HG02970 (cell line): ENCODE data around the gene PCDHGA8.
"Not testable (repeated sequence)": the region's sequence is repeated elsewhere in the genome, so short reads cannot be mapped to it uniquely, and the experiment has no call there.

Experiments
- ATAC-seq: cut with Tn5 transposase; IDR thresholded peaks from one replicate; pipeline ENCODE4 v1.9.1; 2021; ENCODE audit warnings: mild to moderate bottlenecking, moderate library complexity, moderate number of reproducible peaks; ENCODE audit not compliant: unreplicated experiment, low FRiP score

Gene PCDHGA8

DNA sequence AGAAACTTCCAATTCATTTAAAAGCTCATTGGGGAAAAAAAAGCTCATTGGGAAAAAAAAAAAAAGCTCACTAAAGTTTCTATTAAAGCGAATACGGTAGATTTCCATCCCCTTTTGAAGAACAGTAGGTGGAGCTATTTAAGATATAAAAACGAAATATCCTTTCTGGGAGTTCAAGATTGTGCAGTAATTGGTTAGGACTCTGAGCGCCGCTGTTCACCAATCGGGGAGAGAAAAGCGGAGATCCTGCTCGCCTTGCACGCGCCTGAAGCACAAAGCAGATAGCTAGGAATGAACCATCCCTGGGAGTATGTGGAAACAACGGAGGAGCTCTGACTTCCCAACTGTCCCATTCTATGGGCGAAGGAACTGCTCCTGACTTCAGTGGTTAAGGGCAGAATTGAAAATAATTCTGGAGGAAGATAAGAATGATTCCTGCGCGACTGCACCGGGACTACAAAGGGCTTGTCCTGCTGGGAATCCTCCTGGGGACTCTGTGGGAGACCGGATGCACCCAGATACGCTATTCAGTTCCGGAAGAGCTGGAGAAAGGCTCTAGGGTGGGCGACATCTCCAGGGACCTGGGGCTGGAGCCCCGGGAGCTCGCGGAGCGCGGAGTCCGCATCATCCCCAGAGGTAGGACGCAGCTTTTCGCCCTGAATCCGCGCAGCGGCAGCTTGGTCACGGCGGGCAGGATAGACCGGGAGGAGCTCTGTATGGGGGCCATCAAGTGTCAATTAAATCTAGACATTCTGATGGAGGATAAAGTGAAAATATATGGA, 38.1 kb downstream of the PCDHGA8 start, which contains the start of gene PCDHGA12:
TSS of gene PCDHGA12 (plus strand) at position 176 of the 782 bp plus-strand sequence. CDS start at position 429, 253 bp downstream.
- ATAC-seq = no peak

DNA sequence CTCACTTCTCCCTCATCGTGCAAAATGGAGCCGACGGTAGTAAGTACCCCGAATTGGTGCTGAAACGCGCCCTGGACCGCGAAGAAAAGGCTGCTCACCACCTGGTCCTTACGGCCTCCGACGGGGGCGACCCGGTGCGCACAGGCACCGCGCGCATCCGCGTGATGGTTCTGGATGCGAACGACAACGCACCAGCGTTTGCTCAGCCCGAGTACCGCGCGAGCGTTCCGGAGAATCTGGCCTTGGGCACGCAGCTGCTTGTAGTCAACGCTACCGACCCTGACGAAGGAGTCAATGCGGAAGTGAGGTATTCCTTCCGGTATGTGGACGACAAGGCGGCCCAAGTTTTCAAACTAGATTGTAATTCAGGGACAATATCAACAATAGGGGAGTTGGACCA, 38.9 kb downstream of the PCDHGA8 start:
- ATAC-seq = no peak

- ATAC-seq = not testable (repeated sequence)
Measured at GRCh38 chr5:141432308-141432707, 39.9 kb downstream of the PCDHGA8 start.

- ATAC-seq = not testable (repeated sequence)
Measured at GRCh38 chr5:141432726-141433125, 40.3 kb downstream of the PCDHGA8 start.

GRCh38 chr5:141434006-141434405, 41.6 kb downstream of the PCDHGA8 start:
- no peak for ATAC-seq

- ATAC-seq = no peak
Measured at GRCh38 chr5:141437221-141437620, 44.8 kb downstream of the PCDHGA8 start.

DNA sequence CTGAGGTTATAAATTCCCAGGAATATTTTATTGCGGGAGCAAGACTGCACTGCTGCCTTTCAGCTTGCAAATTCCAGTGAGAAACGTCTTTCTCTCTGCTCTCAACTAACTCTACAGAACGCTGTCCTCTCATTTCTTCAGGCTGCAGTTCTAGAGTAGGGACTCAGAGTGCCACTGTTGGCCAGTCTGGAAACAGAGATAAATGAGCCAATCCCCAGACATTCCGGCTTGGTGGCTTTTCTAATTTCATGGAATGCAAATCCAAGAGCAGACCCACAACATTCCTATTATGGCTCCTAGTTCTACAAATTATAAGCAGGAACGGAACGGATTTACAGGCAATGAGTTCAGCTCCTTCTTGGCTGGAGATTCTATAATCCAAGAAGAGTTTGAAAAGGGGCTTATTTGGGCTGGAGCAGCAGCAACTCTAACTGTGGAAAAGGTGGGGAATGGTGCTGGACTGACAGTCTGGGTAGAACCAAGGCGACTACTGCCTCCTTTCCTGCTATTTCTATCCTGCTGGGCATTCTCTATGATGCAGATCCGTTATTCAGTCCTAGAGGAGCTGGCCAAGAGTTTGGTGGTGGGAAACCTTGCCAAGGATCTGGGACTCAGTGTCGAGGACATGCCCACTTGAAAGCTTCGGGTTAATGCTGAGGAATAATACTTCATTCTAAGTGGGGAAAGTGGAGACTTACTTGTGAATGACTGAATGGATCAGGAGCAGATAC, 47.1 kb downstream of the PCDHGA8 start:
- ATAC-seq = no peak

DNA sequence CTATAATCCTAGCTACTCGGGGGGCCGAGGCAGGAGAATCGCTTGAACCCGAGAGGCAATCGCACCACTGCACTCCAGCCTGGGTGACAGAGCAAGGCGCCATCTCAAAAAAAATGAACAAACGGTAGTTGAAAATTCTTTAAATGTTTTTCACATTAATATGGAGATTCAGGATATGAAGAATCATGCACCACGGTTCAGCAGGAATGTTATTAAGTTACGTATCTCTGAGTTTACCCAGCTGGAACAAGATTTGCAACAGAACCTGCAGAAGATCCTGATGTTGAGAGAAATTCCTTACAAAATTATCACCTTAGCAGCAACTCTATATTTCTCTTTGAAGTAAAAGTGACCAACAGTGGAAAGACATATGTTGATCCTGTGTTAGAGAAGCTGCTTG, 47.9 kb downstream of the PCDHGA8 start:
- ATAC-seq = no peak

DNA sequence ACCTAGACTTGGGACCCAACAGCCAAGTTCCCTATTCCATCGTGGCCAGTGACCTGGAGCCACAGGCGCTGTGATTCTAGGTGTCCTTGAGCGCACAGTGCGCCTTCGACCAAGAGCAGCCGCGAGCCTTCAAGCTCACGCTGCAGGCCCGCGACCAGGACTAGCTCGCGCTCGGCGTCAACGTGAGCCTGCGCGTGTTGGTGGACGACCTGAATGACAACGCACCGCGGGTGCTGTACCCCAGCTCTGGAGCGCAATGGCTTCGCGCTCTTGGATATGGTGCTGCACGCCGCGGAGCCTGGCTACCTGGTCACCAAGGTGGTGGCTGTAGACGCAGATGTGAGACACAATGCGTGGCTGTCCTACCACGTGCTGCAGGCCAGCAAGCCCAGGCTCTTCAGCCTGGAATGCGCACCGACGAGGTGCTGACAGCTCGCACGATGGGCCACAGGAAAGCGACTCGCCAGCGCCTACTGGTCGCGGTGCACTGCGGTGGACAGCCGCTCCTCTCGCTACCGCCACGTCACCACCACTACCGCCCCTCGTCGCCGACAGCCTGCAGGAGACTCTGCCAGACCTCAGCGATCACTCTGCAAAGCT, 49.2 kb downstream of the PCDHGA8 start:
- ATAC-seq = no peak
